Astrocyte of the spinal cord (primary cell): ENCODE results near the gene LILRB5.
"Not testable (repeated sequence)": the region's sequence is repeated elsewhere in the genome, so short reads cannot be mapped to it uniquely, and the experiment has no call there.

ENCODE experiments used
- DNase-seq: peaks from one replicate; pipeline ENCODE4 v3.0.0; 2011; ENCODE audit warnings: low read depth, low spot score
- H3K4me3 ChIP-seq: 2 replicates; pipeline ENCODE4 v1.5.1; 2011; ENCODE audit warnings: low read depth, mild to moderate bottlenecking, low read length, moderate library complexity
- CTCF ChIP-seq: IDR thresholded peaks from 2 replicates; pipeline ENCODE4 v1.5.1; 2012; ENCODE audit warnings: low read depth, mild to moderate bottlenecking, low read length, inconsistent platforms
- in situ Hi-C: cut with HindIII; loops from 2 replicates; pipeline ENCODE4 v1.10.0; 2017; ENCODE audit warnings: low sequenced_read_pairs

LILRB5 gene

GRCh38 chr19:54218960-54219661 is 38.0 kb downstream of the LILRB5 start:
- H3K4me3 ChIP-seq = no peak overlapping the region
- in situ Hi-C loops = no loop called here
- no peak for TF ChIP-seq CTCF
- DNase-seq = no peak

GRCh38 chr19:54218259-54218658 is 38.8 kb downstream of the LILRB5 start:
- no peak for TF ChIP-seq CTCF
- in situ Hi-C loops = no loop called here
- no peak for DNase-seq
- H3K4me3 ChIP-seq = no peak overlapping the region

- H3K4me3 ChIP-seq, in situ Hi-C loops, DNase-seq: not testable (repeated sequence)
Observed at GRCh38 chr19:54217517-54218247, 39.4 kb downstream of the LILRB5 start.

GRCh38 chr19:54216869-54217268 is 40.2 kb downstream of the LILRB5 start:
- TF ChIP-seq CTCF = no peak
- no peak overlapping the region for H3K4me3 ChIP-seq
- DNase-seq = no peak
- in situ Hi-C loops = no loop called here

- in situ Hi-C loops, DNase-seq, H3K4me3 ChIP-seq: not testable (repeated sequence)
Observed at GRCh38 chr19:54214734-54215133, 42.3 kb downstream of the LILRB5 start.

GRCh38 chr19:54214217-54214616 is 42.9 kb downstream of the LILRB5 start:
- DNase-seq, H3K4me3 ChIP-seq, in situ Hi-C loops: not testable (repeated sequence)

GRCh38 chr19:54211235-54211634 is 45.8 kb downstream of the LILRB5 start:
- in situ Hi-C loops = no loop called here
- DNase-seq = no peak
- H3K4me3 ChIP-seq = no peak overlapping the region
- no peak for TF ChIP-seq CTCF

- no peak for TF ChIP-seq CTCF
- peak; percentile 98 for DNase-seq
- in situ Hi-C loops = no loop called here
- H3K4me3 ChIP-seq = no peak overlapping the region
Observed at GRCh38 chr19:54209811-54210494, 47.1 kb downstream of the LILRB5 start.
